Camera-type eye (tissue), 1 donor: ENCODE data around the gene ALDH9A1. TPM values are rescaled to one million over a fixed set of nuclear protein-coding genes. Genes with fewer than 3 reads are reported as not detected.

Experiments
- total RNA-seq: library from RNA; depleted of rRNA; stranded (reverse); fragments of >200 nt; gene quantifications from one replicate; pipeline ENCODE4 v1.2.3, GENCODE V29; 2014

Gene ALDH9A1
- 77.0 TPM for total RNA-seq

DNA sequence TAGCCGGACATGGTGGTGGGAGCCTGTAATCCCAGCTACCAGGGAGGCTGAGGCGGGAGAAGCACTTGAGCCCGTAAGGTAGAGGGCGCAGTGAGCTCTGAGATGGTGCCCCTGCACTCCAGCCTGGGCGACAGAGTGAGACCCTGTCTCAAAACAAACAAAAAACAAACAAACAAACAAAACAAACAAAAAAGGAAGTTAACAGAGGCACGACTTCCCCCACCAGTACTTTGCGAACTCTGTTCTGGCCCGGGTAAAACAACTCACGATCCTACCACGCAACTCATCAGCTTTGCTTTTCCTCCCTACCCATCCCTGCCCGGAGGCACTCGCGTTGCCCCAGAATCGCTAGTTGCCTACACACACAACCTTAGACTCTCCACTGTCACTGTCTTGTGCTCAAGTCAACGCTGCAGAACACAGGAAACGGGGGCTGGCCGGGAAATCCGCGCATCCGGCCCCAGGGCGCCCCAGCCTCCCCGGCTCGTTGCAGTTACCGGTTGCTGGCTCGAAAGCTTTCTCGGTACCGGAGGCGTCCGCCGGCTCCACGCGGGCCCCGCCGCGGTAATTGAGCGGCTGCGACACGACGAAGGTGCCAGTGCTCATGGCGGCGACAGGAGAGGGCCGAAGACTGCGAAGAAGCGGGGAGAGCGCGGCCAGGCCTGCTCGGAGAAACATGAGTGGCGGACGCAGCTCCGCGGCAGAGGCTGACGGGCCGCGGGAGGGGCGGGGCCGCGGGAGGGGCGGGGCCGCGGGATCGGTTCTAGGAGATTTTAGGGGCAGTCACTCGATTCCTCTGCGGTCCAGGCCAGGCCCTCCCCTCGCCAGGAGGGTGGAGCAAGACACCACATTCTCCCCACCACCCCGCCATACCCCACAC, at the start of gene ALDH9A1:
Gene ALDH9A1 (minus strand): TSS at position 682 of the 880 bp plus-strand sequence. CDS start 4 bp downstream, at position 678.

GRCh38 chr1:165630629-165631341, 67.6 kb downstream of the ALDH9A1 start, which contains the start of gene MGST3:
TSS of gene MGST3 (plus strand) at chr1:165631234. CDS start at chr1:165649848, 18,614 bp downstream.

Other genes starting within 250 kb of the ALDH9A1 start
- 0.27 TPM for gene LRRC52, start 154.6 kb downstream of the ALDH9A1 start, total RNA-seq
- gene MGST3, start 67.3 kb downstream of the ALDH9A1 start, total RNA-seq = 73.8 TPM
- gene TMCO1, start 70.3 kb upstream of the ALDH9A1 start, total RNA-seq = 71.9 TPM
- 38.0 TPM for gene UCK2, start 129.1 kb upstream of the ALDH9A1 start, total RNA-seq